Measurements from ENCODE around the gene ARRDC2.

The ARRDC2 gene

GRCh38 chr19:17967257-17968051 lies 40.5 kb upstream of the ARRDC2 start:
- CTCF ChIA-PET, result no interaction called here
- no peak for DNase-seq (ENCODE audit: extremely low spot score)
- POLR2A ChIA-PET, result interaction anchor here (1.4 to 2.2 kb wide), 2 partner anchors 18 to 35 kb away, joined by 5 read pairs; partner anchors contain the start of gene CCDC124
- no peak for TF ChIP-seq BHLHE40 (IDR thresholded peaks at IDR 0.05; ENCODE audit: borderline replicate concordance)
- TF ChIP-seq ZNF384 (IDR thresholded peaks at IDR 0.05), result no peak
- TF ChIP-seq SP1 (IDR thresholded peaks at IDR 0.05), result no peak
- no peak for TF ChIP-seq NFRKB (IDR thresholded peaks at IDR 0.05)
- no peak for TF ChIP-seq FOXA1 (IDR thresholded peaks at IDR 0.05)
- TF ChIP-seq ARNT (IDR thresholded peaks at IDR 0.05), result no peak
- TF ChIP-seq TARDBP (IDR thresholded peaks at IDR 0.05), result no peak

- TF ChIP-seq L3MBTL2 (conservative IDR thresholded peaks at IDR 0.05) (no peak), BHLHE40 (IDR thresholded peaks at IDR 0.05; ENCODE audit: borderline replicate concordance) (no peak), SP1 (IDR thresholded peaks at IDR 0.05) (no peak), TARDBP (IDR thresholded peaks at IDR 0.05) (no peak), ZNF384 (IDR thresholded peaks at IDR 0.05) (no peak), SUZ12 (IDR thresholded peaks at IDR 0.05) (no peak), ELF4 (IDR thresholded peaks at IDR 0.05) (no peak)
- POLR2A ChIA-PET, result interaction anchor here (0.7 to 2.2 kb wide), 2 partner anchors 19 to 307 kb away, joined by 3 to 5 read pairs; no protein-coding TSS in a partner anchor
- CTCF ChIA-PET, result no interaction called here
- no peak for DNase-seq (ENCODE audit: extremely low spot score)
Measured at GRCh38 chr19:17968362-17968761, 39.6 kb upstream of the ARRDC2 start.

GRCh38 chr19:17969096-17969792 lies 38.7 kb upstream of the ARRDC2 start:
- no peak for DNase-seq (ENCODE audit: extremely low spot score)
- TF ChIP-seq FOXK2 (IDR thresholded peaks at IDR 0.05) (no peak), NFRKB (IDR thresholded peaks at IDR 0.05) (no peak)
- POLR2A ChIA-PET, result interaction anchor here (0.7 to 2.2 kb wide), 2 partner anchors 16 to 20 kb away, joined by 3 to 5 read pairs; no protein-coding TSS in a partner anchor
- CTCF ChIA-PET, result interaction anchor here (0.6 kb wide), 1 partner anchor 14 kb away, joined by 4 read pairs; no protein-coding TSS in a partner anchor

- no peak for DNase-seq (ENCODE audit: extremely low spot score)
- ChIA-PET POLR2A (no interaction called here), CTCF (no interaction called here)
- no peak for TF ChIP-seq ELF4 (IDR thresholded peaks at IDR 0.05)
- TF ChIP-seq SP1 (IDR thresholded peaks at IDR 0.05), result no peak
- TF ChIP-seq FOXK2 (IDR thresholded peaks at IDR 0.05), result no peak
Measured at GRCh38 chr19:17972230-17972629, 35.7 kb upstream of the ARRDC2 start.

GRCh38 chr19:17973759-17974158 lies 34.2 kb upstream of the ARRDC2 start:
- POLR2A ChIA-PET, result no interaction called here
- DNase-seq (ENCODE audit: extremely low spot score), result no peak
- TF ChIP-seq LEF1 (IDR thresholded peaks at IDR 0.05; ENCODE audit: borderline replicate concordance), result no peak
- no peak for TF ChIP-seq CTBP1 (IDR thresholded peaks at IDR 0.05; ENCODE audit: borderline replicate concordance)
- no peak for TF ChIP-seq SUZ12 (IDR thresholded peaks at IDR 0.05)
- no peak for TF ChIP-seq TARDBP (IDR thresholded peaks at IDR 0.05)
- no peak for TF ChIP-seq FOXA1 (IDR thresholded peaks at IDR 0.05)
- no peak for TF ChIP-seq NFRKB (IDR thresholded peaks at IDR 0.05)
- no peak for TF ChIP-seq FOXK2 (IDR thresholded peaks at IDR 0.05)
- TF ChIP-seq FOXM1 (IDR thresholded peaks at IDR 0.05; ENCODE audit: borderline replicate concordance), result no peak
- no peak for TF ChIP-seq L3MBTL2 (conservative IDR thresholded peaks at IDR 0.05)
- no peak for TF ChIP-seq BHLHE40 (IDR thresholded peaks at IDR 0.05; ENCODE audit: borderline replicate concordance)
- no peak for TF ChIP-seq SP1 (IDR thresholded peaks at IDR 0.05)
- TF ChIP-seq ZNF384 (IDR thresholded peaks at IDR 0.05), result no peak
- no peak for TF ChIP-seq ARNT (IDR thresholded peaks at IDR 0.05)
- no peak for TF ChIP-seq PKNOX1 (IDR thresholded peaks at IDR 0.05)
- TF ChIP-seq ELF4 (IDR thresholded peaks at IDR 0.05), result no peak
- TF ChIP-seq HDGF (IDR thresholded peaks at IDR 0.05; ENCODE audit: borderline replicate concordance), result no peak
- CTCF ChIA-PET, result no interaction called here

- POLR2A ChIA-PET, result interaction anchor here (0.6 kb wide), 1 partner anchor 487 kb away, joined by 3 read pairs; no protein-coding TSS in a partner anchor
Measured at GRCh38 chr19:17974551-17974950, 33.4 kb upstream of the ARRDC2 start.

GRCh38 chr19:17975032-17975431 lies 32.9 kb upstream of the ARRDC2 start:
- CTCF ChIA-PET, result interaction anchor here (0.7 kb wide), 1 partner anchor 14 kb away, joined by 4 read pairs; no protein-coding TSS in a partner anchor
- TF ChIP-seq ZNF384 (IDR thresholded peaks at IDR 0.05) (no peak), SP1 (IDR thresholded peaks at IDR 0.05) (no peak), FOXA1 (IDR thresholded peaks at IDR 0.05) (no peak), L3MBTL2 (conservative IDR thresholded peaks at IDR 0.05) (no peak), HDGF (IDR thresholded peaks at IDR 0.05; ENCODE audit: borderline replicate concordance) (no peak), PKNOX1 (IDR thresholded peaks at IDR 0.05) (no peak), FOXM1 (IDR thresholded peaks at IDR 0.05; ENCODE audit: borderline replicate concordance) (no peak), NFRKB (IDR thresholded peaks at IDR 0.05) (no peak)
- DNase-seq (ENCODE audit: extremely low spot score), result no peak
- POLR2A ChIA-PET, result interaction anchor here (0.6 kb wide), 2 partner anchors 9 to 487 kb away, joined by 3 read pairs; no protein-coding TSS in a partner anchor

More at GRCh38 chr19:17974551-17974950, 33.4 kb upstream of the ARRDC2 start:
- TF ChIP-seq ELF4 (IDR thresholded peaks at IDR 0.05) (no peak), FOXA1 (IDR thresholded peaks at IDR 0.05) (no peak), LEF1 (IDR thresholded peaks at IDR 0.05; ENCODE audit: borderline replicate concordance) (no peak), FOXM1 (IDR thresholded peaks at IDR 0.05; ENCODE audit: borderline replicate concordance) (no peak), ZNF384 (IDR thresholded peaks at IDR 0.05) (no peak), BHLHE40 (IDR thresholded peaks at IDR 0.05; ENCODE audit: borderline replicate concordance) (no peak), FOXK2 (IDR thresholded peaks at IDR 0.05) (no peak), NFRKB (IDR thresholded peaks at IDR 0.05) (no peak), HDGF (IDR thresholded peaks at IDR 0.05; ENCODE audit: borderline replicate concordance) (no peak), SUZ12 (IDR thresholded peaks at IDR 0.05) (no peak), SP1 (IDR thresholded peaks at IDR 0.05) (no peak)
- DNase-seq (ENCODE audit: extremely low spot score), result no peak
- CTCF ChIA-PET, result interaction anchor here (0.7 kb wide), 1 partner anchor 13 kb away, joined by 4 read pairs; no protein-coding TSS in a partner anchor

Data from HEK293T (cell line).